H1 (cell line): ENCODE measurements around the gene TRIM24. TPM values are rescaled to one million over a fixed set of nuclear protein-coding genes. Genes with fewer than 3 reads are reported as not detected.

Source experiments
- CTCF ChIA-PET: fragments of 300-600 bp; sonication (Branson Sonifier 250); formaldehyde crosslinking; loops from one replicate; lab custom pipeline; 2021; ENCODE audit not compliant: partially characterized antibody; lab: Charles Lee
- POLR2A ChIA-PET: fragments of 300-600 bp; sonication (Branson Sonifier 250); formaldehyde crosslinking; loops from one replicate; lab custom pipeline; 2021; ENCODE audit warnings: inconsistent platforms; ENCODE audit not compliant: partially characterized antibody; lab: Charles Lee
- DNase-seq, 2 experiments: peaks; one replicate each; pipeline versions ENCODE4 v3.0.0 to v3.0.0-alpha.2; 2010 to 2022; ENCODE audit warnings: low spot score in 2 of 2, low read depth in 1 of 2, mixed read lengths in 1 of 2
- FAIRE-seq: peaks from 2 replicates; lab custom pipeline; 2011; peaks lifted over from hg19 to GRCh38; lab: Jason Lieb, UNC
- H2AFZ ChIP-seq: 2 replicates; pipeline ENCODE4 v1.8.1; 2012; ENCODE audit warnings: low read length, inconsistent platforms
- H2AK5ac ChIP-seq: 2 replicates; pipeline ENCODE4 v1.6.1; 2013; ENCODE audit warnings: low read depth, low read length
- H2BK120ac ChIP-seq: replicated peaks from 2 replicates; pipeline ENCODE3; 2013; ENCODE audit warnings: low read depth, low read length, inconsistent platforms
- H2BK12ac ChIP-seq: 2 replicates; pipeline ENCODE4 v1.6.1; 2013; ENCODE audit warnings: low read depth, low read length
- H2BK15ac ChIP-seq: 2 replicates; pipeline ENCODE4 v1.6.1; 2013; ENCODE audit warnings: low read length
- H2BK20ac ChIP-seq: 2 replicates; pipeline ENCODE4 v1.6.1; 2013; ENCODE audit warnings: low read length
- H2BK5ac ChIP-seq: 2 replicates; pipeline ENCODE4 v1.6.1; 2013; ENCODE audit warnings: low read depth, low read length
- H3K14ac ChIP-seq: 2 replicates; pipeline ENCODE4 v1.6.1; 2013; ENCODE audit warnings: inconsistent platforms; ENCODE audit not compliant: insufficient read length
- H3K18ac ChIP-seq: 2 replicates; pipeline ENCODE4 v1.6.1; 2013; ENCODE audit warnings: low read length; ENCODE audit errors: extremely low read depth
- H3K23ac ChIP-seq: 2 replicates; pipeline ENCODE4 v1.6.1; 2013; ENCODE audit warnings: inconsistent platforms; ENCODE audit not compliant: insufficient read length
- H3K23me2 ChIP-seq: 2 replicates; pipeline ENCODE4 v1.6.1; 2013; ENCODE audit warnings: low read depth, low read length
- H3K27ac ChIP-seq: 2 replicates; pipeline ENCODE4 v1.6.1; 2011; ENCODE audit warnings: low read depth, low read length, inconsistent platforms
- H3K27me3 ChIP-seq, 4 experiments: replicated peaks in 1 of 4; 1 replicate in 1 of 4; 2 replicates in 3 of 4; pipeline versions ENCODE4 v1.6.1 to v1.8.1; 2011 to 2013; ENCODE audit warnings: low read length in 3 of 4, mild to moderate bottlenecking in 3 of 4, inconsistent platforms in 2 of 4, mixed read lengths in 2 of 4, moderate library complexity in 1 of 4; ENCODE audit not compliant: control insufficient read depth in 3 of 4, insufficient read depth in 3 of 4; ENCODE audit errors: extremely low read depth in 1 of 4
- H3K36me3 ChIP-seq, 4 experiments: 2 replicates each; pipeline versions ENCODE4 v1.6.1 to v1.8.1; 2011 to 2013; ENCODE audit warnings: mild to moderate bottlenecking in 4 of 4, low read length in 3 of 4, moderate library complexity in 2 of 4, control low read depth in 1 of 4, inconsistent platforms in 1 of 4; ENCODE audit not compliant: insufficient read depth in 4 of 4, control insufficient read depth in 2 of 4
- H3K4ac ChIP-seq: replicated peaks from 2 replicates; pipeline ENCODE3; 2013; ENCODE audit warnings: low read length, low read depth, mixed read lengths, inconsistent platforms; ENCODE audit not compliant: insufficient read length
- H3K4me1 ChIP-seq, 4 experiments: replicated peaks in 1 of 4; 1 replicate in 1 of 4; 2 replicates in 3 of 4; pipeline versions ENCODE4 v1.6.1 to v1.8.1; 2011 to 2013; ENCODE audit warnings: low read length in 3 of 4, inconsistent platforms in 2 of 4, mixed read lengths in 1 of 4; ENCODE audit not compliant: insufficient read depth in 4 of 4, control insufficient read depth in 3 of 4
- H3K4me2 ChIP-seq, 2 experiments: 2 replicates each; pipeline versions ENCODE4 v1.6.1 to v1.8.1; 2011 to 2013; ENCODE audit warnings: low read depth in 2 of 2, low read length in 2 of 2, control low read depth in 1 of 2, inconsistent platforms in 1 of 2, mild to moderate bottlenecking in 1 of 2; ENCODE audit not compliant: insufficient read depth in 1 of 2
- H3K4me3 ChIP-seq, 4 experiments: fragments of 200-600, 300-600 bp in 1 of 4; sonication (generic), shearing (Covaris generic), sonication (Bioruptor Twin) in 1 of 4; 2 replicates each; pipeline versions ENCODE4 v1.5.1 to v1.8.1; 2011 to 2016; ENCODE audit warnings: low read length in 4 of 4, low read depth in 3 of 4, control low read depth in 2 of 4, inconsistent platforms in 2 of 4, mild to moderate bottlenecking in 2 of 4, mixed read lengths in 1 of 4, moderate library complexity in 1 of 4; ENCODE audit not compliant: insufficient read depth in 2 of 4; ENCODE audit errors: extremely low read depth in 1 of 4
- H3K56ac ChIP-seq: replicated peaks from 2 replicates; pipeline ENCODE3; 2013; ENCODE audit warnings: low read depth, mild to moderate bottlenecking, mixed read lengths, low read length, inconsistent platforms; ENCODE audit not compliant: insufficient read length
- H3K79me1 ChIP-seq: 2 replicates; pipeline ENCODE4 v1.6.1; 2013; ENCODE audit warnings: low read depth, low read length, control low read depth
- H3K79me2 ChIP-seq, 2 experiments: 2 replicates each; pipeline versions ENCODE4 v1.6.1 to v1.8.1; 2012 to 2013; ENCODE audit warnings: low read length in 2 of 2, mild to moderate bottlenecking in 2 of 2, inconsistent platforms in 1 of 2; ENCODE audit not compliant: insufficient read depth in 2 of 2, control insufficient read depth in 1 of 2
- H3K9ac ChIP-seq, 4 experiments: replicated peaks in 1 of 4; 1 replicate in 1 of 4; 2 replicates in 3 of 4; pipeline versions ENCODE4 v1.6.1 to v1.8.1; 2011 to 2013; ENCODE audit warnings: low read depth in 3 of 4, low read length in 3 of 4, control low read depth in 2 of 4, mild to moderate bottlenecking in 2 of 4, moderate library complexity in 2 of 4, inconsistent platforms in 1 of 4; ENCODE audit errors: extremely low read depth in 1 of 4
- H3K9me3 ChIP-seq, 2 experiments: 2 replicates each; pipeline versions ENCODE4 v1.6.1 to v1.8.1; 2012 to 2013; ENCODE audit warnings: mild to moderate bottlenecking in 2 of 2, moderate library complexity in 2 of 2, control low read depth in 1 of 2, inconsistent platforms in 1 of 2, low read depth in 1 of 2, low read length in 1 of 2, mixed read lengths in 1 of 2; ENCODE audit not compliant: insufficient read depth in 2 of 2
- H4K20me1 ChIP-seq, 2 experiments: replicated peaks in 1 of 2; 2 replicates each; pipeline versions ENCODE3 to v1.8.1; 2011 to 2013; ENCODE audit warnings: inconsistent platforms in 2 of 2, low read length in 2 of 2, mild to moderate bottlenecking in 1 of 2; ENCODE audit not compliant: insufficient read depth in 2 of 2, control insufficient read depth in 1 of 2
- H4K5ac ChIP-seq: 2 replicates; pipeline ENCODE4 v1.6.1; 2013; ENCODE audit warnings: low read length, low read depth, mixed read lengths, inconsistent platforms; ENCODE audit not compliant: insufficient read length
- H4K8ac ChIP-seq: 2 replicates; pipeline ENCODE4 v1.8.0; 2013; ENCODE audit warnings: mild to moderate bottlenecking, moderate library complexity, low read length, inconsistent platforms; ENCODE audit not compliant: insufficient read depth; ENCODE audit errors: extremely low read depth
- H4K91ac ChIP-seq: replicated peaks from 2 replicates; pipeline ENCODE3; 2013; ENCODE audit warnings: low read length, mixed read lengths, inconsistent platforms; ENCODE audit not compliant: insufficient read length
- CBX5 ChIP-seq: fragments of 300-800, 300-1000 bp; sonication (generic); IDR thresholded peaks from 2 replicates; pipeline ENCODE4 v1.7.1; 2016; ENCODE audit warnings: antibody characterized with exemption, low read length, low read depth
- HDAC6 ChIP-seq: IDR thresholded peaks from one replicate; pipeline ENCODE4 v1.7.1; 2012; ENCODE audit warnings: low read depth, mild to moderate bottlenecking, inconsistent platforms, low read length, moderate library complexity
- WGBS, 2 experiments: shearing (Covaris generic) in 1 of 2; methylation state at CpG; one replicate each; pipeline versions ENCODE4 v1.1.6 to v1.1.7; 2013 to 2015; ENCODE audit warnings: low lambda C conversion rate in 2 of 2, mixed read lengths in 2 of 2, inconsistent platforms in 1 of 2, low coverage in 1 of 2, missing lambda C conversion rate in 1 of 2; ENCODE audit not compliant: insufficient replicate concordance in 2 of 2, insufficient coverage in 1 of 2, insufficient read length in 1 of 2; ENCODE audit errors: extremely low coverage in 1 of 2, missing lambda C conversion rate in 1 of 2; 5-methylcytosine and 5-hydroxymethylcytosine counted together
- polyA plus RNA-seq, 7 experiments: library from polyadenylated mRNA; depleted of rRNA in 3 of 7; stranded (reverse) in 5 of 7; unstranded in 2 of 7; fragments of >200 nt in 5 of 7; fragments of 200-250 nt in 2 of 7; gene quantifications; 1 replicate in 5 of 7; 2 replicates in 1 of 7; 4 replicates in 1 of 7; pipeline versions ENCODE4 v1.2.1 to v1.2.3, GENCODE V29; 2011 to 2013; ENCODE audit warnings: missing spikeins in 2 of 7, mixed read lengths in 2 of 7
- total RNA-seq: library from RNA; stranded (reverse); fragmentation: NEBNext Ultra II Directional; extraction: Animal tissue kit (Norgen Biotek cat#: 25700); gene quantifications from 2 replicates; pipeline ENCODE4 v1.2.1, GENCODE V29; 2021

Gene TRIM24
- total and polyA plus RNA-seq, 2 of the 8 experiments (the other 6 are each of a cell fraction or from before 2014, with no cell fraction given) = 67.6 to 149 TPM

- no peak overlapping the region; the same call in 1 of the 2 replicates for H4K8ac ChIP-seq
- H3K4me1 ChIP-seq = no peaks in the 10 kb centered on the region
- H3K4me2 ChIP-seq = no peak overlapping the region
- H3K23me2 ChIP-seq = no peaks in the 10 kb centered on the region
- WGBS, 2 experiments = 95% methylated on average over 8 of the region's 8 CpGs; no CpG with 5 or more reads in 1 of the 2 experiments
- no peak overlapping the region for H3K4me3 ChIP-seq
- no peak overlapping the region for H2AK5ac ChIP-seq
- H2BK120ac ChIP-seq = no peak overlapping the region
- DNase-seq (no peak), FAIRE-seq (no peak)
- H3K27ac ChIP-seq = no peak overlapping the region
- no peak overlapping the region for H2BK5ac ChIP-seq
- H2BK15ac ChIP-seq = no peak overlapping the region
- no peaks in the 10 kb centered on the region for H4K20me1 ChIP-seq
- H3K56ac ChIP-seq = no peak overlapping the region
- H3K14ac ChIP-seq = no peak overlapping the region
- H2AFZ ChIP-seq = no peak overlapping the region
- H4K5ac ChIP-seq = no peak overlapping the region
- peaks cover 39% of the 10 kb centered on the region in 2 experiments for H3K9me3 ChIP-seq
- H2BK20ac ChIP-seq = no peak overlapping the region
- no peak overlapping the region for H2BK12ac ChIP-seq
- TF ChIP-seq HDAC6 = no peak
- TF ChIP-seq CBX5 = 0 out of 2 replicates have a peak, but pooled peaks have one; percentile 79
- peaks cover 56 to 100% (median 87%) of the 10 kb centered on the region in 4 experiments for H3K36me3 ChIP-seq
- H3K4ac ChIP-seq = no peak overlapping the region
- H3K18ac ChIP-seq = no peak overlapping the region
- H3K79me1 ChIP-seq = peaks cover 3% of the 10 kb centered on the region; the same call in 1 of the 2 replicates
- ChIA-PET POLR2A (interaction anchor here (0.5 to 0.9 kb wide), 2 partner anchors 88 to 158 kb away, joined by 3 read pairs; no protein-coding TSS in a partner anchor), CTCF (interaction anchor here (0.7 kb wide), 1 partner anchor 95 kb away, joined by 3 read pairs; no protein-coding TSS in a partner anchor)
- peaks cover 0 to 26% of the 10 kb centered on the region in 2 experiments; a peak in 2 of 4 replicates for H3K79me2 ChIP-seq
- H3K27me3 ChIP-seq = no peaks in the 10 kb centered on the region
- no peak overlapping the region for H3K9ac ChIP-seq
- H3K23ac ChIP-seq = no peak overlapping the region
- H4K91ac ChIP-seq = no peak overlapping the region
Measured at GRCh38 chr7:138565451-138566114, 105.5 kb downstream of the TRIM24 start.
